ENCODE data around the gene RPS14.

GRCh38 chr5:150446088-150446487 lies 3.5 kb downstream of the RPS14 start:
- TF ChIP-seq CTCF (IDR thresholded peaks at IDR 0.05; ENCODE audit: control extremely low read depth in 1 of 3, insufficient read depth in 1 of 3, low read depth in 1 of 3, low read length in 3 of 3) (no peak), EP300 (IDR thresholded peaks at IDR 0.05; ENCODE audit: borderline replicate concordance in 1 of 2, low read depth in 2 of 2, low read length in 2 of 2) (no peak), RFX5 (IDR thresholded peaks at IDR 0.05; ENCODE audit: borderline replicate concordance, low read depth, low read length) (no peak), YY1 (IDR thresholded peaks at IDR 0.05; ENCODE audit: low read depth, low read length) (no peak), SIN3A (conservative IDR thresholded peaks at IDR 0.05 in 1 of 2, IDR thresholded peaks at IDR 0.05 in 1 of 2; ENCODE audit: low read depth in 1 of 2, low read length in 2 of 2) (no peak)
